ENCODE results near the gene RNF128. TPM values are rescaled to one million over a fixed set of nuclear protein-coding genes. Genes with fewer than 3 reads are reported as not detected.

RNF128 gene
- total RNA-seq, 6 experiments from 2014 or later = 39.4 to 48.7 (median 45.4) TPM

- peak in 1 of 4 donors; percentile 73 for ATAC-seq
- 58% methylated on average over 3 of the region's 3 CpGs for WGBS (ENCODE audit: insufficient coverage, low coverage, low lambda C conversion rate, missing lambda C conversion rate)
- DNase-seq = no peak
- Histone ChIP-seq H3K4me1 (no peaks in the 10 kb centered on the region), H3K9me3 (no peaks in the 10 kb centered on the region), H3K36me3 (no peaks in the 10 kb centered on the region), H3K27me3 (no peaks in the 10 kb centered on the region), H3K4me3 (no peak overlapping the region), H3K27ac (no peak overlapping the region)
- no peak for TF ChIP-seq CTCF (IDR thresholded peaks at IDR 0.05)
- no peak for TF ChIP-seq POLR2A (IDR thresholded peaks at IDR 0.05)
- intact Hi-C loops (cut with DNase I) = no loop called here
Observed at GRCh38 chrX:106707771-106708454, 18.6 kb upstream of the RNF128 start.

- no peaks in the 10 kb centered on the region for H3K36me3 ChIP-seq
- TF ChIP-seq POLR2A (IDR thresholded peaks at IDR 0.05) (no peak), CTCF (IDR thresholded peaks at IDR 0.05) (no peak)
- ATAC-seq (no peak), DNase-seq (no peak)
- peaks cover 0 to 3% (median 0%) of the 10 kb centered on the region in 4 donors for H3K4me1 ChIP-seq
- H3K27me3 ChIP-seq = no peaks in the 10 kb centered on the region
- no peak overlapping the region for H3K27ac ChIP-seq
- no peaks in the 10 kb centered on the region for H3K9me3 ChIP-seq
- intact Hi-C loops (cut with DNase I) = no loop called here
- no peak overlapping the region for H3K4me3 ChIP-seq
Observed at GRCh38 chrX:106710771-106711170, 15.7 kb upstream of the RNF128 start.

- ATAC-seq = no peak
- TF ChIP-seq POLR2A (IDR thresholded peaks at IDR 0.05) = no peak
- no peak for TF ChIP-seq CTCF (IDR thresholded peaks at IDR 0.05)
- Histone ChIP-seq H3K36me3 (no peaks in the 10 kb centered on the region), H3K27me3 (no peaks in the 10 kb centered on the region), H3K4me1 (peaks cover 0 to 5% (median 0%) of the 10 kb centered on the region in 4 donors), H3K9me3 (no peaks in the 10 kb centered on the region), H3K27ac (no peak overlapping the region), H3K4me3 (no peak overlapping the region)
- DNase-seq = no peak
- 60% methylated on average over 4 of the region's 4 CpGs for WGBS (ENCODE audit: insufficient coverage, low coverage, low lambda C conversion rate, missing lambda C conversion rate)
- intact Hi-C loops (cut with DNase I) = no loop called here
Observed at GRCh38 chrX:106711375-106711774, 15.1 kb upstream of the RNF128 start.

- no peak for TF ChIP-seq CTCF (IDR thresholded peaks at IDR 0.05)
- TF ChIP-seq POLR2A (IDR thresholded peaks at IDR 0.05) = no peak
Observed at GRCh38 chrX:106716004-106716403, 10.5 kb upstream of the RNF128 start.

More at GRCh38 chrX:106716004-106716403, 10.5 kb upstream of the RNF128 start:
- no peaks in the 10 kb centered on the region for H3K9me3 ChIP-seq
- peak; percentile 56 to 80 (median 68) for ATAC-seq
- H3K4me1 ChIP-seq = peaks cover 0 to 18% (median 3%) of the 10 kb centered on the region in 4 donors
- no peaks in the 10 kb centered on the region for H3K27me3 ChIP-seq
- 33% methylated on average over 1 of the region's 1 CpG for WGBS (ENCODE audit: insufficient coverage, low coverage, low lambda C conversion rate, missing lambda C conversion rate)
- H3K4me3 ChIP-seq = peak overlapping the region in 1 of 3 donors; percentile 21
- H3K36me3 ChIP-seq = no peaks in the 10 kb centered on the region
- no peak for DNase-seq
- intact Hi-C loops (cut with DNase I) = no loop called here
- peak overlapping the region in 1 of 3 donors; percentile 52 for H3K27ac ChIP-seq
